ENCODE measurements around the gene DRG2. TPM values are rescaled to one million over a fixed set of nuclear protein-coding genes. Genes with fewer than 3 reads are reported as not detected.

Gene DRG2
- total and polyA plus RNA-seq, 9 donors = 18.1 to 45.9 (median 35.5) TPM

DNA sequence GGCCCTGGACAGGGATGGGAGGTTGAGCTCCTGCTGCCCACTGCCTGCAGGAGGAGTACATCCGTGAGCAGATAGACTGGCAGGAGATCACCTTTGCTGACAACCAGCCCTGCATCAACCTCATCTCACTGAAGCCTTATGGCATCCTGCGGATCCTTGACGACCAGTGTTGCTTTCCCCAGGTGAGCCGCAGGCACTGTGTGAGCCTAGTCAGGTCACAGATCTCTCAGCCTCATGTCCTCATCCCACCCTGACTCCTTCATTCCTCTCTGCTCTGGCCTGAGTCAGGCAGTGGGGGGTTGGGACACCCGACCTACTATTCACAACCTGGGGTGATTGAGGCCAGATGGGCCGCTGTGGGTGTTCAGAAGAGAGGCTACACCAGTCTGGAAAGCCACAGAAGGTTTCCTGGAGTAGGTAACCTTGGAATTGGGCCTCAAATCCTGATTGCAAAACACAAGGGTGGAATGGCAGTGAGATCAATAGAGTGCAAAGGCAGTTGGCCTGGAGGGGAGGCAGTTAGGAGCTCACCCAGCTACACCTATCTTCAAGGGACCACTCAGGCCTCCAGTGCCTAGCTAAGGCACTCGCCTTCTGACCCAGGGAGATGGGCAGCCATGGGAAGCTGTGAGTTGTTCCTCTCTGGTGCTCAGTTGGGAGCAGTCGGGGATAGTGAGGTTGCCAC is 50.5 kb downstream of the DRG2 start:
- no peaks in the 10 kb centered on the region for H3K36me3 ChIP-seq
- no peaks in the 10 kb centered on the region for H3K27me3 ChIP-seq
- WGBS, 3 donors = 72 to 76% (median 76%) methylated on average over 8 of the region's 8 CpGs
- no peak overlapping the region for H3K27ac ChIP-seq
- H3K4me3 ChIP-seq = no peak overlapping the region
- TF ChIP-seq POLR2A (IDR thresholded peaks at IDR 0.05) (no peak), EP300 (IDR thresholded peaks at IDR 0.05) (no peak)
- TF ChIP-seq, protein P1, sequence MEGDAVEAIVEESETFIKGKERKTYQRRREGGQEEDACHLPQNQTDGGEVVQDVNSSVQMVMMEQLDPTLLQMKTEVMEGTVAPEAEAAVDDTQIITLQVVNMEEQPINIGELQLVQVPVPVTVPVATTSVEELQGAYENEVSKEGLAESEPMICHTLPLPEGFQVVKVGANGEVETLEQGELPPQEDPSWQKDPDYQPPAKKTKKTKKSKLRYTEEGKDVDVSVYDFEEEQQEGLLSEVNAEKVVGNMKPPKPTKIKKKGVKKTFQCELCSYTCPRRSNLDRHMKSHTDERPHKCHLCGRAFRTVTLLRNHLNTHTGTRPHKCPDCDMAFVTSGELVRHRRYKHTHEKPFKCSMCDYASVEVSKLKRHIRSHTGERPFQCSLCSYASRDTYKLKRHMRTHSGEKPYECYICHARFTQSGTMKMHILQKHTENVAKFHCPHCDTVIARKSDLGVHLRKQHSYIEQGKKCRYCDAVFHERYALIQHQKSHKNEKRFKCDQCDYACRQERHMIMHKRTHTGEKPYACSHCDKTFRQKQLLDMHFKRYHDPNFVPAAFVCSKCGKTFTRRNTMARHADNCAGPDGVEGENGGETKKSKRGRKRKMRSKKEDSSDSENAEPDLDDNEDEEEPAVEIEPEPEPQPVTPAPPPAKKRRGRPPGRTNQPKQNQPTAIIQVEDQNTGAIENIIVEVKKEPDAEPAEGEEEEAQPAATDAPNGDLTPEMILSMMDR (IDR thresholded peaks at IDR 0.05) = no peak
- H3K9me3 ChIP-seq = no peaks in the 10 kb centered on the region
- H3K4me1 ChIP-seq (ENCODE audit: insufficient read depth) = no peaks in the 10 kb centered on the region
- intact Hi-C loops (cut with DNase I) = no loop called here
- DNase-seq = no peak

DNA sequence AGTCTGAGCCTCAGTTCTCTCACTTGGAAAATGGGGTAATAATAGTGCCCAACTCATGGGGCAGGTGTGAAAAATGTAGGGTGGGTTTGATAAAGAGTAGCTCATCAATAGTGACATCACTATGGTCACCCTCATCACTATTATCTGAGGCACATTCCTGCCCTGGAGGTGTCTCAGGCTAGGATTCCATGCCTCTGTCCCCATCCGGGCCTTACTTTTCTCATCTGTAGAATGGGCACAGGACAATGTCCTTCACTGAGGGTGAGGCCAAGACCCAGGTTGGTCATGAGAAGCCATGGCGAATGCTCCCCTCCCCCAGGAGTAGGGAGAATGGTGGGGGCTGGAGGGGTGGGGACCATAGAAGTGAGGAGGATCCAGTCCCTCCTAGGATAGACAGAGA is 51.3 kb downstream of the DRG2 start:
- H3K27me3 ChIP-seq = no peaks in the 10 kb centered on the region
- intact Hi-C loops (cut with DNase I) = no loop called here
- no peak overlapping the region for H3K27ac ChIP-seq
- 85 to 97% (median 94%) methylated on average over 2 of the region's 2 CpGs for WGBS, 3 donors
- TF ChIP-seq, protein P1 (IDR thresholded peaks at IDR 0.05) = no peak
- TF ChIP-seq EP300 (IDR thresholded peaks at IDR 0.05) (no peak), POLR2A (IDR thresholded peaks at IDR 0.05) (no peak)
- no peaks in the 10 kb centered on the region for H3K4me1 ChIP-seq (ENCODE audit: insufficient read depth)
- no peak overlapping the region for H3K4me3 ChIP-seq
- no peaks in the 10 kb centered on the region for H3K36me3 ChIP-seq
- H3K9me3 ChIP-seq = no peaks in the 10 kb centered on the region
- no peak for DNase-seq

DNA sequence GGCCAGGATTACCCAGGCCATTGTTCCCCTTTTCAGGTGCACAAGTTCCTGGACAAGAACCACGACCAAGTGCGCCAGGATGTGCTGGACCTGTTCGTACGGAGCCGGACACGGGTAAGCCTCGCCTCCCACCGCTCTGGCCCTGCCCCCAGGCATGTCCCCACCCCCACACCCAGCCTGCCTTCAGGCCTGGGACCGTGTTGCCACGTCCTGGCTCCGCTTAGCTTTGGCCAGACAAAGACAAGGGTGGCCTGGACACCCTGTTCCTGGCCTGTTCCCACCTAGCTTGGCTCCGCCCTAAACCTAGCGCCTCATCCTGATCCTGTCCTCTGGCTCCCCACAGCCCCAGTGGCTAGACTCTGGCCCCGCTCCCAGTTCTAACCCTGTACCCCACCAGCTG is 51.8 kb downstream of the DRG2 start:
- H3K36me3 ChIP-seq = no peaks in the 10 kb centered on the region
- H3K27ac ChIP-seq = no peak overlapping the region
- H3K4me1 ChIP-seq (ENCODE audit: insufficient read depth) = no peaks in the 10 kb centered on the region
- no peaks in the 10 kb centered on the region for H3K9me3 ChIP-seq
- peak in 1 of 5 donors; percentile 49 for DNase-seq
- intact Hi-C loops (cut with DNase I) = no loop called here
- H3K27me3 ChIP-seq = no peaks in the 10 kb centered on the region
- no peak for TF ChIP-seq EP300 (IDR thresholded peaks at IDR 0.05)
- TF ChIP-seq, protein P1 (IDR thresholded peaks at IDR 0.05) = no peak
- TF ChIP-seq POLR2A (IDR thresholded peaks at IDR 0.05) = no peak
- no peak overlapping the region for H3K4me3 ChIP-seq
- 69 to 71% (median 69%) methylated on average over 14 of the region's 14 CpGs for WGBS, 3 donors

DNA sequence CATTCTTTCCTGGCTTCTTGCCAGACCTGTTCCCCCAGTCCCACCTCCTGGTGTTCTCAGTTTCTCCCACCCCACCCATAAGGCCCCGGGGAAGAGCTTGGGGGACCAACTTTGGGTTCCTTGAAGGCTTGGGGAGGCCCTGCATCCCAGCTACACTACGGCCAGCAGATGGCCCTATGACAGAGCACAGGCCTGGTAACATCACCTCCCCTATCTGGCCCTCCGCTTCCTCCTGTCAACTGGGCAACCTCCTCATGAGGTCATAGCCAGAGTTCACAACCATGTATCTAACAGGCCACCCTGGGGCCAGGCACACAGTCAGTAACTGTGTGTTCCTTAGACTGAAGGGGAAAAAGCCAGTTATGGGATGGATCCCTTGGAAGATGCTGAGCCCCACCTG is 52.2 kb downstream of the DRG2 start:
- Histone ChIP-seq H3K36me3 (no peaks in the 10 kb centered on the region), H3K27ac (no peak overlapping the region), H3K9me3 (no peaks in the 10 kb centered on the region), H3K4me1 (ENCODE audit: insufficient read depth) (no peaks in the 10 kb centered on the region), H3K27me3 (no peaks in the 10 kb centered on the region), H3K4me3 (no peak overlapping the region)
- 51 to 63% (median 59%) methylated on average over 3 of the region's 3 CpGs for WGBS, 3 donors
- TF ChIP-seq EP300 (IDR thresholded peaks at IDR 0.05) (no peak), POLR2A (IDR thresholded peaks at IDR 0.05) (no peak)
- TF ChIP-seq, protein P1 (IDR thresholded peaks at IDR 0.05) = no peak
- no peak for DNase-seq
- intact Hi-C loops (cut with DNase I) = no loop called here
